ENCODE measurements around the gene IPMK.

GRCh38 chr10:58220769-58221451 is 46.8 kb downstream of the IPMK start:
- TF ChIP-seq, protein P1, sequence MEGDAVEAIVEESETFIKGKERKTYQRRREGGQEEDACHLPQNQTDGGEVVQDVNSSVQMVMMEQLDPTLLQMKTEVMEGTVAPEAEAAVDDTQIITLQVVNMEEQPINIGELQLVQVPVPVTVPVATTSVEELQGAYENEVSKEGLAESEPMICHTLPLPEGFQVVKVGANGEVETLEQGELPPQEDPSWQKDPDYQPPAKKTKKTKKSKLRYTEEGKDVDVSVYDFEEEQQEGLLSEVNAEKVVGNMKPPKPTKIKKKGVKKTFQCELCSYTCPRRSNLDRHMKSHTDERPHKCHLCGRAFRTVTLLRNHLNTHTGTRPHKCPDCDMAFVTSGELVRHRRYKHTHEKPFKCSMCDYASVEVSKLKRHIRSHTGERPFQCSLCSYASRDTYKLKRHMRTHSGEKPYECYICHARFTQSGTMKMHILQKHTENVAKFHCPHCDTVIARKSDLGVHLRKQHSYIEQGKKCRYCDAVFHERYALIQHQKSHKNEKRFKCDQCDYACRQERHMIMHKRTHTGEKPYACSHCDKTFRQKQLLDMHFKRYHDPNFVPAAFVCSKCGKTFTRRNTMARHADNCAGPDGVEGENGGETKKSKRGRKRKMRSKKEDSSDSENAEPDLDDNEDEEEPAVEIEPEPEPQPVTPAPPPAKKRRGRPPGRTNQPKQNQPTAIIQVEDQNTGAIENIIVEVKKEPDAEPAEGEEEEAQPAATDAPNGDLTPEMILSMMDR (IDR thresholded peaks at IDR 0.05), result no peak
- no peak for TF ChIP-seq POLR2A (IDR thresholded peaks at IDR 0.05)

Data from uterus (tissue), 2 donors.